Measurements from ENCODE around the gene TNPO2.

- TF ChIP-seq CTCF (IDR thresholded peaks at IDR 0.05) (no peak), POLR2A (IDR thresholded peaks at IDR 0.05) (no peak)
Measured at GRCh38 chr19:12767666-12768065, 43.9 kb upstream of the TNPO2 start.
